Hepatocyte (in vitro differentiated cells): ENCODE measurements around the gene ATP6V0B.

Experiments used
- EZH2phosphoT487 ChIP-seq: fragments of 200-600 bp; sonication (generic); IDR thresholded peaks from one replicate; pipeline ENCODE4 v1.6.1; 2018; ENCODE audit warnings: antibody characterized with exemption, mild to moderate bottlenecking, low read depth, moderate library complexity; ENCODE audit not compliant: unreplicated experiment, severe bottlenecking
- TF ChIP-seq, protein P1 (sequence below): fragments of 200-600 bp; sonication (generic); IDR thresholded peaks from 2 replicates; pipeline ENCODE4 v1.5.1; 2016; ENCODE audit warnings: antibody characterized with exemption, mild to moderate bottlenecking; ENCODE audit not compliant: poor library complexity

- TF ChIP-seq, protein P1, sequence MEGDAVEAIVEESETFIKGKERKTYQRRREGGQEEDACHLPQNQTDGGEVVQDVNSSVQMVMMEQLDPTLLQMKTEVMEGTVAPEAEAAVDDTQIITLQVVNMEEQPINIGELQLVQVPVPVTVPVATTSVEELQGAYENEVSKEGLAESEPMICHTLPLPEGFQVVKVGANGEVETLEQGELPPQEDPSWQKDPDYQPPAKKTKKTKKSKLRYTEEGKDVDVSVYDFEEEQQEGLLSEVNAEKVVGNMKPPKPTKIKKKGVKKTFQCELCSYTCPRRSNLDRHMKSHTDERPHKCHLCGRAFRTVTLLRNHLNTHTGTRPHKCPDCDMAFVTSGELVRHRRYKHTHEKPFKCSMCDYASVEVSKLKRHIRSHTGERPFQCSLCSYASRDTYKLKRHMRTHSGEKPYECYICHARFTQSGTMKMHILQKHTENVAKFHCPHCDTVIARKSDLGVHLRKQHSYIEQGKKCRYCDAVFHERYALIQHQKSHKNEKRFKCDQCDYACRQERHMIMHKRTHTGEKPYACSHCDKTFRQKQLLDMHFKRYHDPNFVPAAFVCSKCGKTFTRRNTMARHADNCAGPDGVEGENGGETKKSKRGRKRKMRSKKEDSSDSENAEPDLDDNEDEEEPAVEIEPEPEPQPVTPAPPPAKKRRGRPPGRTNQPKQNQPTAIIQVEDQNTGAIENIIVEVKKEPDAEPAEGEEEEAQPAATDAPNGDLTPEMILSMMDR = no peak
- no peak for TF ChIP-seq EZH2phosphoT487
Measured at GRCh38 chr1:44010935-44011471, 36.2 kb downstream of the ATP6V0B start.
